GM19025 (cell line): ENCODE data around the gene BFAR.
"Not testable (repeated sequence)": the region's sequence is repeated elsewhere in the genome, so short reads cannot be mapped to it uniquely, and the experiment has no call there.

ENCODE experiments used
- ATAC-seq: cut with Tn5 transposase; IDR thresholded peaks from one replicate; pipeline ENCODE4 v1.9.1; 2021; ENCODE audit warnings: mild to moderate bottlenecking, low read depth, moderate library complexity; ENCODE audit not compliant: unreplicated experiment

The BFAR gene

DNA sequence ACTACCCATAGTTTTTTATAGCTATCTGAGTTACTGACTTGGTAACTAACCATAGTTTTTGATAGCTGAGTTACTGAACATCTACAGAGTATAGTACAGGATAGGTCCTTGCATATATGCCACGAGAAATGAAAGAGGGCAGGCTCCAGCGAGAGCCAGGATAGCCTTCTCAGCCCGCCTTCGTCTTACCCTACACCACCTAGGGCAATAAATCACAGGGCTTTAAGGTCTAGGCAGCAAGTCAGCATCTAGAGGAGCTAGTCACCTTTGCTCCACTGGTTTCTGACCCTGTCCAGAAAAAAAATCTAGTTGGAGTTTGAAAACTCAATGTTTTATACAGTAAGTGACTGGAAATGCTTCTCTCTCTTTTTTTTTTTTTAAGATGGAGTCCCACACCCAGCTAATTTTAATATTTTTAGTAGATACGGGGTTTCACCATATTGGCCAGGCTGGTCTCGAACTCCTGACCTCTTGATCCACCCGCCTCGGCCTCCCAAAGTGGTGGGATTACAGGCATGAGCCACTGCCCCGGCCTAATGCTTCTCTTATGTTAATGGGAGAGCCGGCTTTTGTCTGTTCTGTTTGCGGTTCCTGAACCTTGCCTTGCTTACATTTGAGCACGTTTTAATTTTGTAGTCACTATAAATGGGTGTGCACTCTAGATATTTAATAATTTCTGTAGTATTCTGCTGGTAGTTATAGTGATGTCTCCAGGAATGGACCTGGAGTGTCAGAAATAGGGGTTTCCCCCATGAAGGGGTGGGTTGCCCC lies 2.8 kb downstream of the BFAR start:
- ATAC-seq: no peak

DNA sequence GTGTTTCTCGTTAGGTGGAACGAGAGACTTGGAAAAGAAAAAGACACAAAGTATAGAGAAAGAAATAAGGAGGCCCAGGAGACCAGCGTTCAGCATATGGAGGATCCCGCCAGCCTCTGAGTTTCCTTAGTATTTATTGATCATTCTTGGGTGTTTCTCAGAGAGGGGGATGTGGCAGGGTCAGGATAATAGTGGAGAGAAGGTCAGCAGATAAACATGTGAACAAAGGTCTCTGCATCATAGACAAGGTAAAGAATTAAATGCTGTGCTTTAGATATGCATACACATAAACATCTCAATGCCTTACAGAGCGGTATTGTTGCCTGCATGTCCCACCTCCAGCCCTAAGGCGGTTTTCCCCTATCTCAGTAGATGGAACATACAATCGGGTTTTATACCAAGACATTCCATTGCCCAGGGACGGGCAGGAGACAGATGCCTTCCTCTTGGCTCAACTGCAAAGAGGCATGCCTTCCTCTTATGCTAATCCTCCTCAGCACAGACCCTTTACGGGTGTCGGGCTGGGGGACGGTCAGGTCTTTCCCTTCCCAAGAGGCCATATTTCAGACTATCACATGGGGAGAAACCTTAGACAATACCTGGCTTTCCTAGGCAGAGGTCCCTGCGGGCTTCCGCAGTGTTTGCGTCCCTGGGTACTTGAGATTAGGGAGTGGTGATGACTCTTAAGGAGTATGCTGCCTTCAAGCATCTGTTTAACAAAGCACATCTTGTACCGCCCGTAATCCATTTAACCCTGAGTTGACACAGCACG lies 3.6 kb downstream of the BFAR start:
- not testable (repeated sequence) for ATAC-seq

DNA sequence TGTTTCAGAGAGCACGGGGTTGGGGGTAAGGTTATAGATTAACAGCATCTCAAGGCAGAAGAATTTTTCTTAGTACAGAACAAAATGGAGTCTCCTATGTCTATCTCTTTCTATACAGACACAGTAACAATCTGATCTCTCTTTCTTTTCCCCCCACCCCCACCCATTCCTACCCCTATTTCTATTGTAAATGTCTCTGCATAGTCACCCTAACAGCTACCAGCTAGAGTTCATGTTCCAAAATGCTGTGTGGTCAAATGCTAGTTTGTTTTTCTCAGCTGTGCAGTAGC lies 4.1 kb downstream of the BFAR start:
- ATAC-seq: not testable (repeated sequence)

DNA sequence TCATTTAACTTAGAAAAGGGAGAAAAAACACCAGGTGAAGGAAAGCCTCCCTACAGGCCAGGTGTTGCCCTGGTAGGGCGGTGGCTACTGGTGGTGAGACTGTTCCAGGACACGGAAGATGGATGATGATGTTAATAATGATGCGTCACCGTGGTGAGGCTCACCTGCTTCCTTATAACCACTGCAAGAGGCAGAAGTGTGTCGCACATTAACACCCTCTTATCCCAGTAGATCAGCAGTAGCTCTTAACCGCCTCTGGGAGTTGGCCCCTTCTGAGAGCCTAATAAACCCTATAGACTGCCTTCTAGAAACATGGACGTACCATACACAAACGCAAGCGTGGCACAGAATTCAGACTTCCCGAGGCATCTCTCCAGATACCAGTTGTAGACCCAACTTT lies 7.8 kb downstream of the BFAR start:
- ATAC-seq: no peak

DNA sequence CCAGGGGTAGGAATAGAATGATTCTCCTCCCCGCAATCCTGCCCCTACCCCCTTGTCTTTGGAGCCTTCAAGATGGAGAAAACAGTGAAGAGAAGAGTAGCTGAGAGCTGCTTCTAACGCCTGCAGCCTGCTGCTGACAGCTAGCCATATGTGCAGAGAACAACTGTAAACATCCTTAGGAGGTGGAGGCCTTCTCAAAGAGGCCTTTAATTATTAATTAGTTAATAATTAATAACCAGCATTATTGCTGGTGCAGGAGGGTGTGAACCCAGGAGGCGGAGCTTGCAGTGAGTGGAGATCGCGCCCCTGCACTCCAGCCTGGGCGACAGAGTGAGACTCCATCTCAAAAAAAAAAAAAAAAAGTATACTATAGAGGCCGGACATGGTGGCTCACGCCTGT lies 8.5 kb downstream of the BFAR start:
- ATAC-seq: no peak

DNA sequence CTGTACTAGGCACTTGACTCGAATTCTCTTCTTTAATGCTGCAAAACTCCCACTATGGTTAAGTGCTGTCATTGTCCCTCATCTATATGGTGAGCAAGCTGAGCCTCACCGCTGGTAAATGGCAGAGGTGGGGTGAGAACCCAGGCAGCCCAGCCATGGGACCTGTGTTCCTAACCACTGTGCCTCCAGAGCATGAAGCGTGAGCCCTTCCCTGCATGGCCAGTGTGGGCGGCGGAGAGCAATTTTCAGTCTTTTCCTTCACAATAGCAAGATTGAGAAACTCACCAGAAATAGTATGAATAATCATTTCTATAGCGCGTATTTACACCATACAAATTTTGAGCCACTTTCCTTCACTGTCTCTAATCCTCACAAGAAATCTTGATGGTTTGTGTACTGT lies 9.2 kb downstream of the BFAR start:
- ATAC-seq: no peak

DNA sequence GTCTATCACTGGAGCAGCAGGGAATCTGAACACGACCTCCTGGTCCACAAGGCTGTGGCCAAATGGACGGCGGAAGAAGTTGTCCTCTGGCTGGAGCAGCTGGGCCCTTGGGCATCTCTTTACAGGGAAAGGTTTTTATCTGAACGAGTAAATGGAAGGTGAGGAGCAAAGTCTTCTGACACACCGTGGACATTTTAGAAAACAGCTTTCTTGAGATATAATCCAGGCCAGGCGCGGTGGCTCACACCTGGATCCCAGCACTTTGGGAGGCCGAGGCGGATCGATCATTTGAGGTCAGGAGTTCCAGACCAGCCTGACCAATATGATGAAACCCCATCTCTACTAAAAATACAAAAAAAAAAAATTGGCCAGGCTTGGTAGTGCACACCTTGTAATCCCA lies 17.1 kb downstream of the BFAR start:
- no peak for ATAC-seq

DNA sequence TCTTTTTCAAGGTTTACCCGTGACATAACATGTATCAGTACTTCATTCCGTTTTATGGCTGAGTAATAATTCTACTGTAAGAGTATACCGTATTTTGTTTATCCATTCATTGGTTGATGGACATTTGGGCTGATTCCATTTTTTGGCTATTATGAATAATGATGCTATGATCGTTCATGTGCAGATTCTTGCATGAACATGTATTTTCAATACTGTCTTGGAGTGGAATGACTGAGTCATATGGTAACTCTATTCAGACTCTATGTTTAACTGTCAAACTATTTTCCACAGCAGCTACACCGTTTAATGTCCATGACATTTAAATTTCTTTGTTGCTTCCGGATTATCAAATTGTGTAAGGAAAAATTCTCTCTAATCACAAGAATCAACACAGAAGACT lies 17.9 kb downstream of the BFAR start:
- no peak for ATAC-seq

DNA sequence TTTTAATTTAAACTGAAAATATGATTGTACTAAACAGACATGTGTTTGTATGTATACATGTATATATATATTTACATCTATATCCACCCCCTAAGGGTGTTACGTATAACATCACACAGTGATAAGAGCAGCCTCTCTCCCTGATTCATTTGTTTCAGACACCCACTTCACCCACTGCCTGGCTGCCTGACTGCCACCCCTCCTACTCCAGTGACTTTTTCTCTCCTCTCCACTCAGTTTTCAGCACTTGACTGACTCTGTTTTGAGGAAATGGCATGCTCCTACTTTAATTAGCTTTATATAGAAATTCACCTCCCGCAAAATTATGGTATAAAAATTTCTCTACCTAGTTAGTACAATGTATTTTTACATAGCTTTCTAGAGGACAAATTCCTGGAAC lies 20.0 kb downstream of the BFAR start:
- no peak for ATAC-seq

DNA sequence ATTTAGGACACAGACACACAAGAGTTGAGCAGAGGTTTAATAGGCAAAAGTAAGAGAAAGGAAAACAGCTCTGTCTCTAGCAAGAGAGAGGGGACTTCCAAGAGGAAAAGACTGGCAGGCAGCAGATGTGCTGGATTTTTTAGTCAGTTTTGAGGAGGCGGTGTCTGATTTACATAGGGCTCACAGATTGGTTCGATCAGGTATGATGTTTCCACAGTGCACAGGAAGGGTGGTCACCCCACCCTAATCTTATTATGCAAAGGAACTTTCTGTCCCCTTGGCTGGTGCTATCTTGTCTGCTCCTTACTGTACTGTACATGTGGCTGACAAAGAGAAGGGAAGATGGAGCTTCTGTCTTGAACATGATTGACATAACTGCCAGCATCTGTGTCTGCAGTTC lies 25.3 kb downstream of the BFAR start:
- peak; percentile 85 for ATAC-seq

DNA sequence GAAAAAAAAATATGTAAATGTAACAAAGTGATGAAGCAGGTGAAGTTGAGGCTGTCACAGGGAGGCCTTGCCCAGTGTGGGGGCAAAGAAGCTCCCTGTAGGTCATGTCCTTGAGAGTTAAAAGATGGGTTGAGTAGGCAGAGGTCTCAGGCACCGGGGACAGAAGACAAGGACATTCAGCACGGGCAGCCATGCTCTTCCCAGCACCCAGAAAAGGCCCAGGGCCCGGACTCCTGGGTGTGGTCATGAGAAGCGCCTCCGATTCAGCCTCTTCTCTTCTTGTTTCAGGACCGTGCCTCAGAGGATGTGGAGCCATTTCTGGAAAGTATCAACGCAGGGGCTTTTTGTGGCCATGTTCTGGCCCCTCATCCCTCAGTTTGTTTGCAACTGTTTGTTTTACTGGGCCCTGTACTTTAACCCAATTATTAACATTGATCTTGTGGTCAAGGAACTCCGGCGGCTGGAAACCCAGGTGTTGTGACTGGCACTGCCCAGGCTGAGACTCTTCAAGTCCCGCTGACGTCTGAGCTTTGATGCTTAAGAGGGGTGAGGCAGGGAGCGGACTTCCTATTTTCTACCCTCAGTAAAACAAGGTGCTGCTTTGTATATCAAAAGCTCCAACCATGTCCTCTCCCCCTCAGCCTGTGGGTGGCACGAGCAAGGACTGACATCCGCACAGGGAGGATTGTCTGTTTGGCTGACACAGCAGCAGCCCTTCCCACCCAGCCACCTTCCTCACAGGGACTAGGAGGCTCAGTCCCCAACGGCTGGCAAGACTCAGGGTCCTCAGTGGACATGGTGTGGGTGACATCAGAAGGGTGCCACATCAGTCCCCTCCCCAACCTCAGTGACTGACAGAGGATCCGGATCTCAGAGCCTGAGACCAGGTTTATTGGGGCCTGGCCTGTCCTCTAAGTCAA lies 34.9 kb downstream of the BFAR start:
- no peak for ATAC-seq

DNA sequence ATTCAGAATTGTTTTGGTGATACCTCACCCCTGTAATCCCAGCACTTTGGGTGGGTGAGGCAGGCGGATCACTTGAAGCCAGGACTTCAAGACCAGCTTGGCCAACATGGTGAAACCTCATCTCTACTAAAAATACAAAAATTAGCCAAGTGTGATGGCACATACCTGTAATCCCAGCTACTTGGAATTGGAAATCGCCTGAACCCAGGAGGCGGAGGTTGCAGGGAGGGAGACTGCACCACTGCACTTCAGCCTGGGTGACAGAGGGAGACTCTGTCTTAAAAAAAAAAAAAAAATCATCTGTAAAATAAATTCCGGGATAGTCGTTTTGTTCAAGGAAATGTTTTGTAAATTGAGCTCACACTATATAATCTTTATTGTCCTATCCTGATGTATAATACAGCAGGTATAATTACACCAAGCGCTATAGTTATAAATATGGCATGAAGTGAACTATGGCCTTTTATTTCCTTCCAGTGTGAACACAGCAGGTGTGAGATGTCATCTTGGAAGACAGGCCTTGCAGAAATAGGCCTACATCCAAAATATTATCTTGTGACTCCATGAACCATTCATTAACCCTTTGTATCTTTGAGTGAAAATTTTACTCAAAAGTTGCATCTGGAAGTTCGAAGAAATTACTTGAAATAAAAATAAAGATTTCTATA lies 35.9 kb downstream of the BFAR start:
- no peak for ATAC-seq

DNA sequence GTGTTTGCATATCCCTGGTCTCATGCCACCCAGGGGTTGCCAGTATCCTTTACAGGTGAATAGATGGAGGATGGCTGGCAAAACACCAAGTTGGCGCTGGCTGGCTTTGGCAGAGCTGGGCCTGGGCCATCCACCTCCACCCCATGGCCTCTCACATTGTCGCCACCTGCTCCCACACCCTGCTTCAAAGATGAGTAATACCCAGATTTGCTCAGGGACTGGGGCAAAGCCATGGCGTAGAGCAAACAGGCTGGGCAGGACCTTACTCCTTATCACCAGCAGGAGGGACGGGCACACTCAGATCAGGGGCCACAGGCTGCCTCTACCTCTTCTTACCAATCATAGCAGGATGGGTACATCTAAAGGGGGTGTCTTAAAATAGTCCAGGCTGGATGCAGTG lies 37.0 kb downstream of the BFAR start:
- no peak for ATAC-seq

DNA sequence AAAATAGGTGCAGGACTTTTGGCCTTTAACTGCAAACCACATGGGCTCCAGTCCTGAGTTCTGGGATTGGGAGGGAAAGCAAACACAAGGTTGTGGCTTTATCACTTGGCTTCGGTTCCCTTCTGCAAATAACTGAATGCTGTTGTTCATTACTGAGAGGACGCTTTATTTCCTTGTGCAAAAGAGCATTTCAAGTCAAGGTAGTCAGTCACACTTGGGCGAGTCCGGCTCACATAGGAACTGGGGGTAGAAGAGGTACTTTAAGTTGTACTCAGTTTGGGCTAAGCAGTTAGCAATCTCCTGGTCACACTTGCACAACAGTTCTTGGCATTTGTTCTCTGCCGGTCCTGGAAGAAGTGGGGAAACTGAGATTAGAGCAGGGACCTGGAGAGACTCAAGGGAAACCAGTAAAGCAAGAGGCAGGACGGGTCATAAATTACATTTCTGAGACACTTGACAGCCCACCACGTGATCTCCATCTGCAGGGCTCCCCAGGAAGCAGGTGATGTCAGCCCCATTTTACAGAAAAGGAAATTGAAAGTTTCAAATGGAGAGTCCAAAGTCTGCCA lies 39.7 kb downstream of the BFAR start:
- ATAC-seq: peak; percentile 62

DNA sequence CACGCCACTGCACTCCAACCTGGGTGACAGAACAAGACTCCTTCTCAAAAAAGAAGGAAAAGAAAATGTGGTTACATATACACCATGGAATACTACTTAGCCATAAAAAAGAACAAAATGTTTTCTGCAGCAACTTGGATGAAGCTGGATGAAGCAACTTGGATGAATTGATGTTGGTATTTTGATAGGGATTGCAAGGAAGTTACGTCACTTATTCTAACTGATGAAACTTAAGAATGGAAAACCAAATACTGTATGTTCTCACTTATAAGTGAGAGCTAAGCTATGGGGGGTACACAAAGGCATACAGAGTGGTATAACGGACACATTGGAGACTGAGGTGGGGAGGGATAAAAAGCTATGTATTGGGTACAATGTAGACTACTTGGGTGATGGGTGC lies 43.9 kb downstream of the BFAR start:
- no peak for ATAC-seq

DNA sequence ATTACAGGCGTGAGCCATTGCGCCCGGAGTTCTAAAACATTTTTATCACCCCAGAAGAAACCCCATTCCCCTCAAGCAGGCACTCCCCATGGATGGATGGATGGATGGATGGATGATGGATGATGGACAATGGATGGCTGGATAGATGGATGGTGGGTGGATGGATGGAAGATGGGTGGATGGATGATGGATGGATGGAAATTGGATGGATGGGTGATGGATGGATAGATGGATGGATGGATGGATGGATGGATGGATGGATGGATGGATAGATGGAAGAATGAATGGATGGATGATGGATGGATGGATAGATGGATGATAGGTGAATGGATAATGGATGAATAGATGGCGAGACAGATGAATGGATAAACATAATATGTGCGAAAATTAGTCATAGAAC lies 44.9 kb downstream of the BFAR start:
- ATAC-seq: no peak

DNA sequence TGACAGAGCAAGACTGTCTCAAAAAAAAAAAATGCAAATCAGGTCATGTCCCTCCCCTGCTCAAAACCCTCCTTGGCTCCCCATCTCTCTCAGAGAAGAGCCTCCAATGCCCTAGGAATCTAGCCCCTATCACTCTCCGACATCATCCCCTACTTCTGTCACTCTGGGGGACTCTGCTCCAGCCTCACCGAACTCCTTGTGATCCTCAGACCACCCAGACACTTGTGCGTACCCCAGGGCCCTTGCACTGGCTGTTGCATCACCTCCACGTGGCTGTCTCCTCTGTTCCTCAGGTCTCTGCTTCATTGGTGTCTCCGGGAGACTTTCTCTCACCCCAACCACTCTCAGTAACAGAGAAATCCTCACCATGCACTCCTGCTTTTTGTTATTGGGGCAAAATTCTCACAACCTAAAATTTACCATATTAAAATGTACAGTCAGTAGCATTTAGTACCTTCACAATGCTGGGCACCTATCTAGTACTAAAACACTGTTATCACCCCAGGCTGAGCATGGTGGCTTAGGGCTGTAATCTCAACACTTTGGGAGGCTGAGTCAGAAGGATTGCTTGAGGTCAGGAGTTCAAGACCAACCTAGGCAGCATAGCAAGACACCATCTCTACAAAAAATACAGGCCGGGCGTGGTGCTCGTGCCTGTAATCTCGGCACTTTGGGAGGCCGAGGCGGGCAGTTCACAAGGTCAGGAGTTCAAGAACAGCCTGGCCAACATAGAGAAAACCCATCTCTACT lies 46.2 kb downstream of the BFAR start:
- ATAC-seq: no peak

DNA sequence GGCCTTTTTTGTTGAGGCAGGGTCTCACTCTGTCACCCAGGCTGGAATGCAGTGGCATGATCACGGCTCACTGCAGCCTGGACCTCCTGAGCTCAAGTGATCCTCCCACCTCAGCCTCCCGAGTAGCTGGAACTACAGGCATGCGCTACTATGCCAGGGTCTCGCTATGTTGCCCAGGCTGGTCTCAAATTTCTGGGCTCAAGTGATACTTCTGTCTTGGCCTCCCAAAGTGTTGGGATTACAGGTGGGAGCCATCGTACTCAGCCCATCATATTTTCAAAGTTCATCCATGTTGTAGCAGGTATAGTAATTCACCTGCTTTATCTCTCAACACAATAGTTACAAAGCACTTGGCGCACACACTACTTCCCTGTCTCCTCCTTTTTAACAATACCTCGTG lies 47.6 kb downstream of the BFAR start:
- ATAC-seq: not testable (repeated sequence)

DNA sequence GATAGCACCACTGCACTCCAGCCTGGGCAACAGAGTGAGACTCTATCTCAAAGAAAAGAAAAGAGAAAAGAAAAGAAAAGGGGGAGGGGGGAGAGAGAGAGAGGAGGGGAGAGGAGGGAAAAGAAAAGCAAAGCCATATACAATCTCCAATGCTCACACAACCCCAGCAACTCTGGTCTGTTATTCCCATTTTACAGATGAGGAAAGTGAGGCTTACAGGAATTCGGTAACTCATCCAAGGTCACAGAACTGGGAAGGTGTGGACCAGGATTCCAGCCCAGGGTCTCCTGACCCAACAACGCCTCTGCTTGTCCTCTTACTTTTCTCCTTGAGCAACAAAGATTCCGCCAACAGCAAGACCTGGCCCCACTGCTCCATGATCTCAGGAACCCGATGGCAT lies 48.4 kb downstream of the BFAR start:
- ATAC-seq: no peak

DNA sequence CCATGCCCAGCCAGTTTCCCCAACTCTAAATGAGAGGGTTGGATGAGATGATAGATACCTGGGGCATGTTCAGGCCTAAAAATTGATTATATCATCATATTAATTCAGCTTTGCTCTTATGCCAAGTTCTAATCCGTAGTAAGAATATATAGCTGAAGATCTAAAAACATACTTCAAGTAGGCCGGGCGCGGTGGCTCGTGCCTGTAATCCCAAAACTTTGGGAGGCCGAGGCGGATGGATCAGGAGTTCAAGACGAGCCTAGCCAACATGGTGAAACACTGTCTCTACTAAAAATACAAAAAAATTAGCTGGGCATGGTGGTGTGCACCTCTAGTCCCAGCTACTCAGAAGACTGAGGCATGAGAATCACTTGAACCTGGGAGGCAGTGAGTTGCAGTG lies 49.4 kb downstream of the BFAR start:
- no peak for ATAC-seq
